Stimulated activated CD4-positive, alpha-beta T cell treated with anti-CD3 and anti-CD28 coated beads, Interleukin-12 subunit alpha, Interleukin-12 subunit beta, amount 100 ng/mL, for 24 hours (primary cell): ENCODE results near the gene ADCY5.

Experiments
- DNase-seq, 2 experiments: peaks; one replicate each; pipeline ENCODE4 v3.0.0-alpha.2; 2020; ENCODE audit warnings: low read depth in 2 of 2

ADCY5 gene

GRCh38 chr3:123326531-123326930, 122.4 kb downstream of the ADCY5 start:
- no peak for DNase-seq

DNA sequence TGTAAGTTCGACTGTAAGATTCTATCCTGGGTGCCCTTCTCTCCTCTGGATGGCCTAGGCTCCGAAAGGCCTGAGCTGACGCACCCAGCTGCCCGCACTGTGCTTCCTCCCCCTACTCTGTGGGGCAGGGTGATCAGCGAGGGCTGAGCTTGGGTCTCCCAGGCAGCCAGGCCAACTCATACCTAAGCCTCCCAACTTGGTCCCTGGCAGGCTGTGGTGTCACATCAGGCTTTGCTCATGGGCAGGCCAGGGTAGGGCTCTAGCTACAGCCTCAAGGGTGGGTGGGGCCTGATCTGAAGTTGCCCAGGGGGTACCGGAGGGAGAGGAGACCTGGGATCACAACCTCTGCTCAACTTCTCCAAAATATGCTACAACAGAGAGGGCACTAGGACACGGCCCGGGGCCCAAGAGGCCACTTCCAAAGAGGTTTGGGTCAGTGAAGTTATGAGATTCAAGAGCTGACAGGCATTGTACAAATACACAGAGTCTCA, 123.1 kb downstream of the ADCY5 start:
- DNase-seq: no peak

- no peak for DNase-seq
Observed at GRCh38 chr3:123324880-123325765, 123.8 kb downstream of the ADCY5 start.

DNA sequence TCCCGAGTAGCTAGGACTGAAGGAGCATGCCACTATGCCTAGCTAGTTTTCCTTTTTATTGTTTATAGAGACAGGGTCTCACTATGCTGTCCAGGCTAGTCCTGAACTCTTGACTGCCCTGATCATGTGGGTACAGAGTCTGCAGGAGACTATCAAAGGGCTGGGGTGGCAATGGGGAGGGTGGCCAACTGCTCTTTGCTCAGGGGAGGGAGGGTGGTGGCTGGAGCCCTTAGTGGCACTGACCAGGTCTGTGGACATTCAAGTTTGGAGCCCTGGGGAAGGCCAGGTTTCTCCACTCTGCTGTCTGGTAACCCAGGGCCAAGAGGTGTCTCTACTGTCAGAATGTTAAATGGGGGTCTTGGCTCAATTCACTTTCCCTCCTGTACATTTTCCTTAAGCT, 125.1 kb downstream of the ADCY5 start:
- no peak for DNase-seq

DNA sequence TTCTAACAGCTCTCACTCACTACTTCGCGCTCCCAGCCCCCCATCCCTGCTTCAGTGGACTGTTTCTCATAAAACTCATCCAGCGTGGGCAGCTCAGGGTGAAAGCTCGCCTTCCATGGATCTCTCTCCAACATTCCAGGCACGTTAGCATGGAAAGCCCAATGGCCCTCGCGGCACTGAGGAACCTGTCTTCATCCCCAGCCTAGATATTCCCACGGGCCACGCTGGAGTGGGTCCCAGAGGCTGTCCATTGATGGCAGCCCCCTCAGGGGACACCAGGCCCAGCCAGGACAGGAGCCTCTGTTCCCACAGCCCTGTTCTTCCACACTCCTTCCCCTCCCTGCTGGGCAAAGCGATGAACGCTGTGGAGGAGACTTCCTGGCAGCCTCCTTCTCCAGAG, 126.0 kb downstream of the ADCY5 start:
- DNase-seq: no peak

GRCh38 chr3:123321806-123322205, 127.1 kb downstream of the ADCY5 start:
- no peak for DNase-seq

GRCh38 chr3:123320221-123320620, 128.7 kb downstream of the ADCY5 start:
- DNase-seq: no peak

GRCh38 chr3:123319760-123320159, 129.1 kb downstream of the ADCY5 start:
- DNase-seq: no peak

DNA sequence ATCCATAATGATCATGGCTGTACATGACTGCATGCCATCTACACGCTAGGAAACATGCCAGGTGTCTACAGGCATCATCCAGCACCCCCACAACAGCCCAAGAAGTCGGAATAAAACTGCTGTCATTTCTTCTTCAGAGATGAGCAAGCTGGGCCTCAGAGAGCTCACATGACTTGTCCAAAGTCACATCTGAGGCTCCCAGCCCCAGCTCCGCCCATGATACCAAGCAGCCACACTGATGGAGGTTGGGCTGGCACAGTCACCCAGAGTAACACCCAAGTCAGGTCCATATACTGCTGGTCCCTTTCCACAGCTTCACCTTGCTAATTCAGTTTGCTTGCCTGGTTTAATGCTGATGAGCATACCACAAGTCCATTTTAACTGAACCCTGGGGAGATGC, 130.5 kb downstream of the ADCY5 start:
- DNase-seq: no peak

DNA sequence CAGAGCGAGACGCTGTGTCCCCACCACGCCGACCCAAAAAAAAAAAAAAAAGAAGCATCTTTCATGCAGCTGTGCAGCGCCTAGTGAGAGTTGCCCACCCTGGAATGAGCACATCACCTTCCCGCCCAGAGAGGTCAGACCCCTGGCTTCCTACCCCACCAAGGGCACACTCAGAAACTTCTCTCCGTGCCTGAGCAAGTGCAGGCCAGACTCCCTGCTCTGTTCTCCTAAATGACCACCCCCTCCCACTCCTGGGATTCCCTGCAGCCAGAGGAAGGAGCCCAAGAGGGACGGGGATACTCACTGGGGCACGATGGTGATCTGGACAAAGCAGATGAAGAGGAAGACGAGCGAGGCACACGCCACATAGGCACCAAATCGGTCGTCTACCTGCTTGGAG, 131.2 kb downstream of the ADCY5 start:
- DNase-seq: no peak

- no peak for DNase-seq
Observed at GRCh38 chr3:123315271-123315595, 133.7 kb downstream of the ADCY5 start.

DNA sequence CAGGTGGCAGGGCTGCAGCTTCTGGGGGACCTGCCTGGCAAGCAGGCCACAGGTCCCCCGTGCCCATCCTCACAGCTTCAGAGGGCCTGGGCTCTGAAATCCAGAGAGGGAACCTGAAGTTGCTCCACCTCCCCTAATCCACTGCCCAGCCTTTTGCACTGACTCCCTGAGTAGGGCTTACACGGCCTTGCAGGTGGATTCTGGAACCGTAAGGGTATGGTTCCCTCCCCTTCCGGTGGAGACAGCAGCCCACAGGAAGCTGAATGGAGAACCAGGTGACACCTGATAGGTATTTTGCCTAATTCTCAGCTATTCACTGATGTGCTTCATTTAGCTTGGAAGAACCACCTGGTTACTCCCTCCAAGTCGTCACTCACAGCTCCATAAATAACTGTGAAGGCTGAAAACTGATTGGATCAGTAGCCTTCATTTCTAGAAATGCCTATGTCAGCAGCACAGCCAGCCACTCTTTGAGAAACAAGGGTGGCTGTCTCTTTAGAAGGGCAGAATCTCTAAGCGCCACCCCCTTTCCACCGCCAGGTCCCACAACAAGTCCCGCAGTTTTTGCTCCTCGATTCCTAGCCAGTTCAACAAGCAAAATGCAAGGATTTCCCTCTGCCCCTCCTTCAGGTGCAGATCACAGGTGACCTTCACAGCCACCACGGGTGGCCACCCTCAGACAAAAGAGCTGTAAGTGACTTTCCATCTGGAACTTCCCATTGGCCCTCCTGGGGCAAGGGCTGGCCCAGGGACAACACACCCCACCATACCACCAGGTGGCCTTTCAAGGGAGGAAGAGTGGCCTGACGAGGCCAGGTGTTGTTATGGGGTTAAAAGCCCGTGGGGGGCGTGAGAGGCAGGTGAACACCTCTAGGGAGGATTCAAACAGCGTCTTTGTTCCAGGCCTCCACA, 134.3 kb downstream of the ADCY5 start:
- no peak for DNase-seq

- no peak for DNase-seq
Observed at GRCh38 chr3:123313889-123314288, 135.0 kb downstream of the ADCY5 start.

DNA sequence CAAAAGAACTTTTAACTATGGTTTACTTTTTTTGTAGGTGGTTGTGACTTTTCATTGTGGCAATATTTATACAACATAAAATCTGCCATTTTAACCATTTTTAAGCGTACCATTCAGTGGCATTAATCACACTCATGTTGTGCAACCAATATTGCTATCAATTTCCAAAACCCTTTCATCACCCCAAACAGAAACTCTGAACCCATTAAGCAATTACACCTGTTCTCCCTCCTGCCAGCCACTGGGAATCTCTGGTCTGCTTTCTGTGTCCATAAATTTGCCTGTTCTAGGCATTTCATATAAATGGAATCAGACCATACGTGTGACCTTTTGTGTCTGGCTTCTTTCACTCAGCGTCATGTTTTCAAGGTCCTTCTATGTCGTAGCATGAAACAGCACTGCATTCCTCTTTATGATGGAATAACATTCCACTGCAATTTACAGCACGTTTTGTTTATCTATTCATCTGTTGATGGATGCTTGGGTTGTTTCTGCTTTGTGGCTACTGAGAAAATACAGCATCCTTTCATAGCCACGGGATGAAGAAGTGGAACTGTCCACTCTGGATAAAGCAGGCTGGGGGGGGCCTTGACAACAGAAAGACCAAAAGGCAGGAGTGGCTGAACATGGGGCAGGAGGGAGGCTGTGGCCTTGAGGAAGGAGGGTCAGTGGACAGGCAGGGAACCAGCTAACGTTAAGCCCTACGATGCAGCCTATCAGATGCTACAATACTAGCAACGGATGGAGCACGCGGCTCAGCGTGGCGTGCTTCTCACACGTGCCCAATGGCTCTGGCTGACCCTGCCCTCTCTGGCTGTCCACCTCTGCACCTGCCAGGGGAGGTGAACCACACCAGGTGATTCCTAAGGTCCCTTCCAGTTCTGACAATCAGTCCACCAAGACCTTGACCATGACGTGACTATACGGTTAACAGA, 136.3 kb downstream of the ADCY5 start:
- DNase-seq: no peak

- no peak for DNase-seq
Observed at GRCh38 chr3:123311201-123311600, 137.7 kb downstream of the ADCY5 start.

DNA sequence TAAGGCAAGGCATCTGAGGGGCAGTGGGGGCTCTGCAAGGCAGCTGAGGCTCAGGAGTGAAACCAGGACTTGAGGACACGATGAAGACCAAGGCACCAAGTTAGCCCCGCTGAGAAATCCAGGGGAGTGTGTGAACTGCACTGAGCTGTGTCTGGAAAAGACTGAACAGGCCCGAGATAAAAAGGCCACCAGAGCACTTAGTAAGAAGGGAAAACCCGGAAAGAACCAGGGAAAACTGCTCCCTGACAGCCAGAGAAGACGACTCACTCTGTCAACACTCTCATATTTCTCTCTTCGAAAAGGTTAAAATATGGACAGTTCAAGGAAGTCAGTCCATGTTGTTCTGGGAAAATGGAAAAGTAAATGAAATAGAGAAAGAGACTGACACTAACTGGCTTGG, 138.1 kb downstream of the ADCY5 start:
- no peak for DNase-seq

DNA sequence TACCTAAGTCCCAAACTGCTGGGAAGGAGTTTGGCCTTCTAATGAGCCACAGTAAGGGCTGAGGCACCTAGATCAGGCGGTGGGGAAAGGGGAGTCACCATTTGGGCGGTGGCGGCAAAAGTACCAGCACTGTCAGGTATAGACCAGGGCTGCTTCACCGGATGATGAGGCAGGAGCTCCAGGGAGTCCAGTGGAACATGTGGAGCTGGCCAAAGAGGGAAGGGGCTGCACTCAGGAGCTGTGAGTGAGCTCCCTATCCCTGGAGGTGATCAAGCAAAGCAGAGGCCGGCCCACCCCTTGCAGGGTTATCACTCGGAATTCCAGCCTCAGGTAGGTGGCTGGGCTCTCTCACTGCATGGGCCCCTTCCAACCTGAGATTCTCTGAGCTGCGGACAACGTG, 138.7 kb downstream of the ADCY5 start:
- DNase-seq: no peak

DNA sequence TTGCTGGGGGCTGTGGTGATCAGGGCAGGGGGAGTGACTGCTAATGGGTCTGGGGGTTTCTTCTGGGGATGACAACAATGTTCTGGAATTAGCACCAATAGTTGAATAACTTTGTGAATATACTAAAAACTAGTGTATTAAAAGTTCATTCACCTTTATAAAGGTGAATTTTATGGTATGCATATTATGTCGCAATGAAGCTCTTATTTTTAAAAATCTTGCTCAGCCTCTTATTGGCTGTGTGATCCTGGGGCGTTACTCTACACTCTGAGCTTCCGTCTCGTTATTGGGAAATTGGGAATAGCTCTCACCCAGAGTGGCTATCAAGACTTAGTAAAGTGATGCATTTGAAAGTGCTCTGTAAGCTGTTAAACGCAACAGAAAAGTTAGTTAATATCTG, 141.8 kb downstream of the ADCY5 start:
- no peak for DNase-seq

- DNase-seq: no peak
Observed at GRCh38 chr3:123305192-123305591, 143.7 kb downstream of the ADCY5 start.

GRCh38 chr3:123303976-123304560, 144.8 kb downstream of the ADCY5 start:
- no peak for DNase-seq

DNA sequence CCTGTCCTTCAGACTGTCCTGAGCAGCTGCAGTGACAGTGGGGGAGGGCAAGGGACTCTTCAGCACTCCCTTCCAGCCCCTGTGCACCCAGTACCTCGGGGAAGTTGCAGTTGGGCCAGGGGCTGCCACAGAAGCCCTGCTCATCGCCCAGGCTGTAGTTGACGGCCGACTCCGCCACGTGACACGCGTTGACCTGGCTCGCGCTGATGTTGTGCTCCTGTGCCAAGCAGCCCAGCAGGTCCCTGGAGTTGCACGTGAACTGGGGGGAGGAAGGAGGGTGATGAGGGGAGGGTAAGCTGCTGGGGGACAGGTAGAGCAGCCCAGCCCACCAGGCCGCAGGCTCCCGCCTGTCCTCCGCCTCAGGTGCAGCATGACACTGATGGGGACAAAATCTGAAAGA, 145.9 kb downstream of the ADCY5 start:
- no peak for DNase-seq
